KMS-11 (cell line): ENCODE results near the gene FCN1.

Source experiments
- H2AFZ ChIP-seq: fragments of 200-600 bp; sonication (generic); 2 replicates; pipeline ENCODE4 v1.6.1; 2016; ENCODE audit warnings: antibody characterized with exemption, mixed run types, low read depth
- H3K27ac ChIP-seq: fragments of 200-600 bp; sonication (generic); 2 replicates; pipeline ENCODE4 v1.6.1; 2016; ENCODE audit warnings: mild to moderate bottlenecking, mixed run types
- H3K27me3 ChIP-seq: fragments of 200-600 bp; sonication (generic); 2 replicates; pipeline ENCODE4 v1.6.1; 2017; ENCODE audit warnings: mild to moderate bottlenecking, low read depth, mixed run types, moderate library complexity; ENCODE audit not compliant: insufficient read depth
- H3K36me3 ChIP-seq: fragments of 200-600 bp; sonication (generic); 2 replicates; pipeline ENCODE4 v1.6.1; 2017; ENCODE audit warnings: mild to moderate bottlenecking, mixed run types; ENCODE audit not compliant: insufficient read depth
- H3K4me1 ChIP-seq: fragments of 200-600 bp; sonication (generic); 2 replicates; pipeline ENCODE4 v1.6.1; 2016; ENCODE audit warnings: mild to moderate bottlenecking, low read depth, mixed run types; ENCODE audit not compliant: poor library complexity, severe bottlenecking
- H3K4me2 ChIP-seq: fragments of 200-600 bp; sonication (generic); 2 replicates; pipeline ENCODE4 v1.7.0; 2016; ENCODE audit warnings: mild to moderate bottlenecking, mixed run types
- H3K4me3 ChIP-seq: fragments of 200-600 bp; sonication (generic); IDR thresholded peaks from 2 replicates; pipeline ENCODE4 v1.6.1; 2017; ENCODE audit warnings: low read depth, low read length, mixed read lengths; ENCODE audit not compliant: insufficient read depth
- H3K79me2 ChIP-seq: fragments of 200-600 bp; sonication (generic); 2 replicates; pipeline ENCODE4 v1.6.1; 2016; ENCODE audit warnings: low read depth, mixed run types; ENCODE audit not compliant: insufficient read depth
- H3K9ac ChIP-seq: fragments of 200-600 bp; sonication (generic); 2 replicates; pipeline ENCODE4 v1.6.1; 2016; ENCODE audit warnings: mild to moderate bottlenecking, mixed run types
- H4K20me1 ChIP-seq: fragments of 200-600 bp; sonication (generic); 2 replicates; pipeline ENCODE4 v1.6.1; 2016; ENCODE audit warnings: mild to moderate bottlenecking, mixed run types; ENCODE audit not compliant: insufficient read depth
- CTCF ChIP-seq: fragments of 200-600 bp; sonication (generic); conservative IDR thresholded peaks from 2 replicates; pipeline ENCODE4 v1.6.1; 2017; ENCODE audit warnings: low read depth, mild to moderate bottlenecking, antibody characterized with exemption, low read length, moderate library complexity, mixed read lengths

Gene FCN1

GRCh38 chr9:134895567-134895907 lies 22.2 kb downstream of the FCN1 start:
- H3K4me2 ChIP-seq = no peak overlapping the region
- no peak overlapping the region for H3K27ac ChIP-seq
- no peaks in the 10 kb centered on the region for H3K4me1 ChIP-seq
- H3K9ac ChIP-seq = no peak overlapping the region
- TF ChIP-seq CTCF = no peak
- H3K4me3 ChIP-seq = no peak overlapping the region
- peaks cover 15% of the 10 kb centered on the region; the same call in 1 of the 2 replicates for H3K27me3 ChIP-seq
- no peaks in the 10 kb centered on the region for H3K36me3 ChIP-seq
- H4K20me1 ChIP-seq = no peaks in the 10 kb centered on the region
- no peak overlapping the region for H2AFZ ChIP-seq
- no peaks in the 10 kb centered on the region for H3K79me2 ChIP-seq

- H3K4me1 ChIP-seq = no peaks in the 10 kb centered on the region
- peaks cover 18% of the 10 kb centered on the region; the same call in 1 of the 2 replicates for H3K27me3 ChIP-seq
- H4K20me1 ChIP-seq = no peaks in the 10 kb centered on the region
- H3K4me3 ChIP-seq = no peak overlapping the region
- TF ChIP-seq CTCF = no peak
- no peak overlapping the region for H3K9ac ChIP-seq
- H3K79me2 ChIP-seq = no peaks in the 10 kb centered on the region
- H3K27ac ChIP-seq = no peak overlapping the region
- no peaks in the 10 kb centered on the region for H3K36me3 ChIP-seq
- H2AFZ ChIP-seq = no peak overlapping the region
- no peak overlapping the region for H3K4me2 ChIP-seq
Measured at GRCh38 chr9:134895097-134895496, 22.6 kb downstream of the FCN1 start.

- Histone ChIP-seq H3K9ac (no peak overlapping the region), H3K27ac (no peak overlapping the region), H4K20me1 (no peaks in the 10 kb centered on the region), H3K4me2 (no peak overlapping the region), H3K79me2 (no peaks in the 10 kb centered on the region), H3K4me3 (no peak overlapping the region), H3K27me3 (peaks cover 18% of the 10 kb centered on the region; the same call in 1 of the 2 replicates), H3K36me3 (no peaks in the 10 kb centered on the region), H3K4me1 (no peaks in the 10 kb centered on the region), H2AFZ (no peak overlapping the region)
- TF ChIP-seq CTCF = no peak
Measured at GRCh38 chr9:134894136-134894860, 23.4 kb downstream of the FCN1 start.

GRCh38 chr9:134892820-134893420 lies 24.8 kb downstream of the FCN1 start:
- Histone ChIP-seq H3K4me2 (no peak overlapping the region), H3K4me3 (no peak overlapping the region), H2AFZ (no peak overlapping the region), H3K4me1 (no peaks in the 10 kb centered on the region), H3K36me3 (no peaks in the 10 kb centered on the region), H3K27ac (no peak overlapping the region), H3K27me3 (peaks cover 29% of the 10 kb centered on the region; the same call in 1 of the 2 replicates), H4K20me1 (no peaks in the 10 kb centered on the region), H3K79me2 (no peaks in the 10 kb centered on the region), H3K9ac (no peak overlapping the region)
- TF ChIP-seq CTCF = no peak
